GM12892 (cell line): Measurements from ENCODE around the gene PNMT.

Source experiments
- POLR2A ChIP-seq: IDR thresholded peaks from 2 replicates; pipeline ENCODE4 v1.6.1; 2011; ENCODE audit warnings: low read depth, low read length, control low read depth
- POLR2AphosphoS5 ChIP-seq: IDR thresholded peaks from 2 replicates; pipeline ENCODE4 v1.6.1; 2011; ENCODE audit warnings: low read depth, low read length, control low read depth

GRCh38 chr17:39663688-39664580, 4.3 kb upstream of the PNMT start:
- no peak for TF ChIP-seq POLR2A
- no peak for TF ChIP-seq POLR2AphosphoS5
